Astrocyte (in vitro differentiated cells and primary cell): ENCODE results near the gene LRRC75A. TPM values are rescaled to one million over a fixed set of nuclear protein-coding genes. Genes with fewer than 3 reads are reported as not detected.

Experiments
- DNase-seq: peaks from one replicate; pipeline ENCODE4 v3.0.0-alpha.2; 2010; ENCODE audit warnings: low read depth
- FAIRE-seq: peaks from 2 replicates; lab custom pipeline; 2011; peaks lifted over from hg19 to GRCh38; lab: Jason Lieb, UNC
- H2AFZ ChIP-seq: 2 replicates; pipeline ENCODE4 v1.6.0; 2012; ENCODE audit warnings: low read depth, low read length, inconsistent platforms
- H3K27ac ChIP-seq: 2 replicates; pipeline ENCODE4 v1.5.1; 2011; ENCODE audit warnings: low read depth, low read length, inconsistent platforms
- H3K27me3 ChIP-seq: 2 replicates; pipeline ENCODE4 v1.6.0; 2011; ENCODE audit warnings: low read length, inconsistent platforms; ENCODE audit not compliant: insufficient read depth
- H3K36me3 ChIP-seq: 2 replicates; pipeline ENCODE4 v1.5.1; 2011; ENCODE audit warnings: low read length, inconsistent platforms; ENCODE audit not compliant: insufficient read depth
- H3K4me1 ChIP-seq: 2 replicates; pipeline ENCODE4 v1.5.1; 2011; ENCODE audit warnings: low read length, inconsistent platforms; ENCODE audit not compliant: insufficient read depth
- H3K4me2 ChIP-seq: 2 replicates; pipeline ENCODE4 v1.6.0; 2012; ENCODE audit warnings: low read length, inconsistent platforms
- H3K4me3 ChIP-seq: 2 replicates; pipeline ENCODE4 v1.5.1; 2011; ENCODE audit warnings: low read depth, mild to moderate bottlenecking, low read length, inconsistent platforms; ENCODE audit not compliant: insufficient read depth
- H3K79me2 ChIP-seq: 2 replicates; pipeline ENCODE4 v1.6.0; 2012; ENCODE audit warnings: mild to moderate bottlenecking, low read length, inconsistent platforms; ENCODE audit not compliant: insufficient read depth
- H3K9ac ChIP-seq: 2 replicates; pipeline ENCODE4 v1.6.0; 2012; ENCODE audit warnings: mild to moderate bottlenecking, low read length, inconsistent platforms
- H3K9me3 ChIP-seq: 2 replicates; pipeline ENCODE4 v1.5.1; 2012; ENCODE audit warnings: low read depth, mild to moderate bottlenecking, low read length, inconsistent platforms; ENCODE audit not compliant: insufficient read depth
- H4K20me1 ChIP-seq: 2 replicates; pipeline ENCODE4 v1.6.0; 2012; ENCODE audit warnings: low read length, inconsistent platforms; ENCODE audit not compliant: insufficient read depth
- H3K27ac Mint-ChIP-seq: one replicate; pipeline ENCODE4 v1.8.0; 2021; ENCODE audit warnings: mild to moderate bottlenecking, mixed read lengths; ENCODE audit not compliant: unreplicated experiment
- H3K27me3 Mint-ChIP-seq: one replicate; pipeline ENCODE4 v1.8.0; 2021; ENCODE audit warnings: low read depth, mixed read lengths; ENCODE audit not compliant: unreplicated experiment
- H3K36me3 Mint-ChIP-seq: one replicate; pipeline ENCODE4 v1.8.0; 2021; ENCODE audit warnings: low read depth, mixed read lengths; ENCODE audit not compliant: unreplicated experiment
- H3K4me1 Mint-ChIP-seq: one replicate; pipeline ENCODE4 v1.8.0; 2021; ENCODE audit warnings: low read depth, mixed read lengths; ENCODE audit not compliant: unreplicated experiment
- H3K4me3 Mint-ChIP-seq: one replicate; pipeline ENCODE4 v1.8.0; 2021; ENCODE audit warnings: mild to moderate bottlenecking, moderate library complexity, mixed read lengths; ENCODE audit not compliant: unreplicated experiment
- H3K9me3 Mint-ChIP-seq: one replicate; pipeline ENCODE4 v1.8.0; 2021; ENCODE audit warnings: mild to moderate bottlenecking, mixed read lengths; ENCODE audit not compliant: unreplicated experiment
- CTCF ChIP-seq: IDR thresholded peaks from 2 replicates; pipeline ENCODE4 v1.5.1; 2011; ENCODE audit warnings: low read depth, mild to moderate bottlenecking, inconsistent platforms, low read length, moderate library complexity; ENCODE audit not compliant: insufficient read depth
- EZH2 ChIP-seq: IDR thresholded peaks from 2 replicates; pipeline ENCODE4 v1.6.1; 2012; ENCODE audit warnings: mild to moderate bottlenecking, low read length, inconsistent platforms; ENCODE audit not compliant: insufficient read depth
- total RNA-seq: library from RNA; stranded (reverse); gene quantifications from 2 replicates; pipeline ENCODE4 v1.2.1, GENCODE V29; 2021

LRRC75A gene
- total RNA-seq, 1 donor from 2014 or later = 0.36 TPM

GRCh38 chr17:16433514-16433913 lies 58.5 kb downstream of the LRRC75A start:
- H3K27me3 Mint-ChIP-seq = peaks cover 8% of the 10 kb centered on the region
- Histone ChIP-seq H3K4me1 (peaks cover 6% of the 10 kb centered on the region), H3K9me3 (no peaks in the 10 kb centered on the region), H3K79me2 (no peaks in the 10 kb centered on the region), H3K4me2 (no peak overlapping the region), H2AFZ (no peak overlapping the region), H3K36me3 (no peaks in the 10 kb centered on the region), H3K9ac (no peak overlapping the region), H3K4me3 (no peak overlapping the region), H4K20me1 (no peaks in the 10 kb centered on the region), H3K27me3 (no peaks in the 10 kb centered on the region), H3K27ac (no peak overlapping the region)
- H3K4me1 Mint-ChIP-seq = no peaks in the 10 kb centered on the region
- no peak overlapping the region for H3K27ac Mint-ChIP-seq
- DNase-seq (no peak), FAIRE-seq (no peak)
- peaks cover 2% of the 10 kb centered on the region for H3K36me3 Mint-ChIP-seq
- H3K9me3 Mint-ChIP-seq = no peaks in the 10 kb centered on the region
- no peak for TF ChIP-seq CTCF
- TF ChIP-seq EZH2 = no peak
- H3K4me3 Mint-ChIP-seq = no peak overlapping the region

GRCh38 chr17:16432017-16432416 lies 60.0 kb downstream of the LRRC75A start:
- H4K20me1 ChIP-seq = no peaks in the 10 kb centered on the region
- H3K36me3 ChIP-seq = no peaks in the 10 kb centered on the region
- Mint-ChIP-seq H3K27ac (no peak overlapping the region), H3K36me3 (peaks cover 2% of the 10 kb centered on the region), H3K4me3 (no peak overlapping the region), H3K4me1 (no peaks in the 10 kb centered on the region), H3K27me3 (peaks cover 8% of the 10 kb centered on the region), H3K9me3 (no peaks in the 10 kb centered on the region)
- H3K79me2 ChIP-seq = no peaks in the 10 kb centered on the region
- H3K4me3 ChIP-seq = no peak overlapping the region
- TF ChIP-seq EZH2 = no peak
- TF ChIP-seq CTCF = no peak
- no peaks in the 10 kb centered on the region for H3K27me3 ChIP-seq
- FAIRE-seq (no peak), DNase-seq (no peak)
- no peak overlapping the region for H2AFZ ChIP-seq
- no peaks in the 10 kb centered on the region for H3K9me3 ChIP-seq
- H3K9ac ChIP-seq = no peak overlapping the region
- no peak overlapping the region for H3K4me2 ChIP-seq
- no peaks in the 10 kb centered on the region for H3K4me1 ChIP-seq
- H3K27ac ChIP-seq = no peak overlapping the region

- DNase-seq (no peak), FAIRE-seq (no peak)
- Mint-ChIP-seq H3K27me3 (peaks cover 13% of the 10 kb centered on the region), H3K9me3 (no peaks in the 10 kb centered on the region), H3K4me3 (no peak overlapping the region), H3K4me1 (no peaks in the 10 kb centered on the region), H3K27ac (no peak overlapping the region), H3K36me3 (peaks cover 2% of the 10 kb centered on the region)
- Histone ChIP-seq H3K36me3 (no peaks in the 10 kb centered on the region), H3K27me3 (no peaks in the 10 kb centered on the region), H3K27ac (no peak overlapping the region), H3K4me3 (no peak overlapping the region), H2AFZ (no peak overlapping the region), H3K79me2 (no peaks in the 10 kb centered on the region), H3K9me3 (no peaks in the 10 kb centered on the region), H3K4me1 (no peaks in the 10 kb centered on the region), H4K20me1 (no peaks in the 10 kb centered on the region), H3K4me2 (no peak overlapping the region), H3K9ac (no peak overlapping the region)
- TF ChIP-seq CTCF = no peak
- TF ChIP-seq EZH2 = no peak
Observed at GRCh38 chr17:16430650-16431049, 61.3 kb downstream of the LRRC75A start.
